HG03354 (cell line): ENCODE results near the gene PEDS1.
A peak's percentile ranks its signal among the peaks of the same experiment; 100 is the strongest.
"Not testable (repeated sequence)": the region's sequence is repeated elsewhere in the genome, so short reads cannot be mapped to it uniquely, and the experiment has no call there.

ENCODE experiments used
- ATAC-seq: cut with Tn5 transposase; IDR thresholded peaks from one replicate; pipeline ENCODE4 v1.9.1; 2021; ENCODE audit warnings: mild to moderate bottlenecking; ENCODE audit not compliant: unreplicated experiment, poor library complexity, severe bottlenecking

PEDS1 gene

GRCh38 chr20:50191065-50191543, 37.6 kb upstream of the PEDS1 start:
- peak; percentile 26 for ATAC-seq

GRCh38 chr20:50190251-50191064, 36.9 kb upstream of the PEDS1 start, which contains the start of gene CEBPB:
TSS of gene CEBPB (plus strand) at chr20:50190830. CDS start at chr20:50191034, 204 bp downstream.
- peak; percentile 51 for ATAC-seq

DNA sequence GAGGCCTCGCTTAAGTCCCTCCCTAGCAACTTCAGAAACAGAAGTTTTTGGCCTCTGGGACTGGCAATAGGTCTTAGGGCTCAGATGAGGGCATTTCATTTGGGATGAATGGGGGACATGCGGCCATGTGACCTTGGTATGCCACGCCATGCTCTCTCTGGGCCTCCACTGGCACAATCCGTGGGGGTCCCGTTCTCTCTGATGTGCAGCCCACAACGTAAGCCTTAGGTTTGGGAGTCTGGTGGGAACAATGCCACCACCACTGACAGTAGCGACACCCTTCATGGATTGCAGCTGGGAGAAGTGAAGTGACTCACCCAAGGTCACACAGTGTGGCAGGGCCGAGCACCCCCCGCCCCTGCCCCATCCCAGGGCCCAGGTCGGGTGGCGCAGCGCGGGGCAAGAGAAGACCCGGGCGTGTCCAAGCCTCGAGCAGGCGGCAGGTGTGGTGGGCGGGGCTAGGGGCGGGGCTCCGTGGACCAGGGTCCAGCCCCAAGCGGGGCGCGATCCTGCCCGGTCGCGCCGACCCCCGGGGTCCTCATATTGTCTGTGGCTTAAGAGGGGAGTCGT, 36.2 kb upstream of the PEDS1 start:
- no peak for ATAC-seq

- ATAC-seq: no peak
These were observed 35.6 kb upstream of the PEDS1 start for GRCh38 chr20:50188879-50189680.

DNA sequence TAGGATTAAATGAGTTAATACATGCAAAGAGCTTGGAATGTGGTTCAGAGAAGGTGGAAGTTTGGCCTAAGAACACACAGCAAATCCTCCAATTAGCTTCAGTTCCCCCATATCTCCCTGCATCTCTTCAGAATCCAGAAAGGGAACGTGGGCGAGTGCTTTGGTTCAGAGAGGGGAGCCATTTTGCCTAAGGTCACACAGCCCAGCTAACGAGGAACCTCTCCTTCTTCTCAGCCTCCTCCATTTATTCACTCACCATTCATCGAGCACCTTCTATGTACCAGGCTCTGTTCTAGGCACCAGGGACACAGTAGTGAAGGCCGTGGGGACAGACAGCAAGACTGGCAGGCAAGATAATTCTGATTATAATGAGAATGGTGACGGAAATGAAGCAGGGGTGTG, 34.8 kb upstream of the PEDS1 start:
- no peak for ATAC-seq

DNA sequence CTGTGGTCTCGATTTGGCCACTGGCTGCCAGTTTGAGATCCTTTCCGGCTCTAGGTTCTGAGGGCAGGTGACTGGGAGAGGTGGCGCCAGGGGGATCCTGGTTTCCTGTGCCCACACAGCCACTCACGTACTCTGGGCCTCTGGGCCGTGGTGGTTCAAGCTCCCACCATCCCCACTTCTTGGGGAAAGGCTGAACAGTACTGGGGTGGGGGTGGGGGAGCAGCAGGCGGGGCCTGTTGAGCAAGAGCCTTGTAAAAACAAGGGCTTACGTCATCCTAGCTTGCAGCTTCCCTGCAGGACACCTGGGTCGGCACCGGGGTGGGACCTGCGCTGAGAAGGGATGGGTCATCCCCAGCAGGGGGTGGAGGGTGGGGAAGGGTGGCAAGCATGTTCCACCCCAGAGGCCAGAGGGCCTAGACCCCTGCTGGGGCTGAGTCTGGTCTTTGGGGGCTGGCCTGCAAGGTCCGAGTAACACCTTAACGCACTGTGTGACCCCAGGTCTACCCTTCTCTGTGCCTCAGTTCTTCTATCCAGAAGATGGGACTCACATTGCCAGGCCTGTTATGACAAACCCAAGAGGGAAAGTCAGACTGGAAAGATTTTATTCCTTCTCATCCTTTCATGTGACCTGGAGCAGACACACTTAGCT, 34.0 kb upstream of the PEDS1 start:
- no peak for ATAC-seq

- no peak for ATAC-seq
These were observed 33.5 kb upstream of the PEDS1 start for GRCh38 chr20:50186987-50187402.

DNA sequence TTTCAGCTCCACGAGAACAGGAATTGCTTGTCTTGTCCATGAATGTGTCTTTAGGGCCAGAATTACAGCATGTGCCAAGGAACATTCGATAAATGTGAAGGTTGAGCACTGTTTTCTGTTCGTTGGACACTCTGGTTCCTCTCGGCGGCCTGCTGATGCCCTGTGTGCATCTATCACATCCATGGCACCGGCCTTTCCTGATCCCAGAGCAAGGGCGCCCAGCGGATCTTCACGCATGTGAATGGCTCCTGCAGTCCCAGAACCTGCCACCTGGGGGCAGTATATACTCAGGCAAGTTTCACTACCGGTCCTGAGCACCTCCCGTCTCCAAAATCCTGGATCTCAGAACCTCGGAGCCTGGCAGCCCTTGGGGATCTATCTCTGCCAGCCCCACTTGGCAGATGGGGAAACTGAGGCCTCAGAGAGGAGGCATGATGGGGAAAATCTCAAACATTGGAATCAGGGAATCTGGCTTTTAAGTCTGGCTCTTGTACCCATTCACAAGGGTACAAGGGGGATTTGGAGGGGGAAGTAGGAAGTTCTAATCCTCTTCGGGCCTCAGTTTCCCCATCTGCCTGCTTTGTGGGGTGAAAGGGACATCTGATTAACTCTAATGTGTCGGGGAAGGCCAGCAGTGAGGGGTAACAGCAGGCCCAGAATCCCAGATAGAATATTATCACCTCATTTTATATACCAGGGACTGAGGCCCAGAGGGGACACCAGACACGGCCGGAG, 32.8 kb upstream of the PEDS1 start:
- ATAC-seq: no peak

GRCh38 chr20:50185426-50185825, 31.9 kb upstream of the PEDS1 start:
- ATAC-seq: no peak

GRCh38 chr20:50182346-50182745, 28.8 kb upstream of the PEDS1 start:
- ATAC-seq: no peak

GRCh38 chr20:50181344-50181743, 27.8 kb upstream of the PEDS1 start:
- ATAC-seq: no peak

DNA sequence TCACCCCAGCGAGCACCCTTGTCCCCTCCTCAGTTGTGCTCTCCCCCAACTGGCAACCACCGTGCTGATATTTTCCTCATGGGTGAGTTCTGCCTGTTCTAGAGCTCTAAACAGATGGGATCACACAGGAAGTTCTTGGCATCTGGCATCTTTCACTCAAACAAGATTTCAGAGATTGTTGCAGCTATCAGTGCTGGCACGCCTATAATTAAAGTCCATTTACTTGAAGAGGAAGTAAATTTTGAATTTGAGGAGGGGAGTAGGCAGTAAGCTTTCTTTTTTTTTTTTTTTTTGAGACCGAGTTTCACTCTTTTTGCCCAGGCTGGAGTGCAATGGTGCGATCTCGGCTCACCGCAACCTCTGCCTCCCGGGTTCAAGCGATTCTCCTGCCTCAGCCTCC, 25.1 kb upstream of the PEDS1 start:
- not testable (repeated sequence) for ATAC-seq

- no peak for ATAC-seq
These were observed 22.7 kb upstream of the PEDS1 start for GRCh38 chr20:50175938-50176933.

DNA sequence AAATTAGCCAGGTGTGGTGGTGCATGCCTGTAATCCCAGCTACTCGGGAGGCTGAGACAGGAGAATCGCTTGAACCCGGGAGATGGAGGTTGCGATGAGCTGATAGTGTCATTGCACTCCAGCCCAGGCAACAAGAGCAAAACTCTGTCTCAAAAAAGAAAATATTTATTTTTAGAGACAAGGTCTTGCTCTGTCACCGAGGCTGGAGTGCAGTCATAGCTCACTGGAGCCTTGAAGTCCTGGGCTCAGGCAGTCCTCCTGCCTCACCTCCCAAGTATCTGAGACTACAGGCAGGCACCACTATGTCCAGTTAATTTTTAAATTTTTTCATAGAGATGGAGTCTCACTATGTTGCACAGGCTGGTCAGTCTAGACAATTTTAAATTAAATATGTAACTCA, 20.9 kb upstream of the PEDS1 start:
- ATAC-seq: no peak

GRCh38 chr20:50172347-50173013, 19.0 kb upstream of the PEDS1 start:
- no peak for ATAC-seq

- no peak for ATAC-seq
These were observed 17.2 kb upstream of the PEDS1 start for GRCh38 chr20:50170549-50171220.

DNA sequence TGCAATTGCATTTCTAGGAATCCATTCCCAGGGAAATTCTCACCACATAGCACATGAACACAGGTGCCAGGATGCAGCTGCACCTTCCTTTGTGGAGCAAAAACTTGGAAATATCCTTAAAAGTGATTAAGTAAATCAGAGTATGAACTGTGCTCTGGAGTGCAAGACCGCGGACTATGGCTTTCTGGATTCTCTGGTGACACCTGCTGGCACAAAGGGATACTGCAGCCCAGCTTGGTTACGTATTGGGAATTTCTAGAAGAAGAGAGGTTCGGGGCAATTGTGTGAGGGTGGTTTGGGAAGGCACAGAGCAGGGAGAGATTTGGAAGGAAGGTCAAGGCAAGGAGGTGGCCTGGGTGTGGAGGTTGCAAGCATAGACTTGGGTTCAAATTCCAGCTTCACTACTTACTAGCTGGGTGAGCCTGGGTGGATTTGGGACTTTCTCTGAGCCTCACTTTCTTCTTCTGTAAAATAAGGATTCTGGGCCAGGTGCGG, 15.9 kb upstream of the PEDS1 start:
- ATAC-seq: no peak
